H54 (cell line): Measurements from ENCODE around the gene PSMB3.

Source experiments
- DNase-seq: peaks from one replicate; pipeline ENCODE4 v3.0.0; 2011; ENCODE audit warnings: low spot score, mixed read lengths; ENCODE audit not compliant: insufficient read length
- FAIRE-seq: peaks from 3 replicates; lab custom pipeline; 2011; peaks lifted over from hg19 to GRCh38; lab: Jason Lieb, UNC
- POLR2A ChIP-seq: IDR thresholded peaks from 2 replicates; pipeline ENCODE4 v1.6.1; 2011; ENCODE audit warnings: low read depth, mild to moderate bottlenecking, low read length

The PSMB3 gene

DNA sequence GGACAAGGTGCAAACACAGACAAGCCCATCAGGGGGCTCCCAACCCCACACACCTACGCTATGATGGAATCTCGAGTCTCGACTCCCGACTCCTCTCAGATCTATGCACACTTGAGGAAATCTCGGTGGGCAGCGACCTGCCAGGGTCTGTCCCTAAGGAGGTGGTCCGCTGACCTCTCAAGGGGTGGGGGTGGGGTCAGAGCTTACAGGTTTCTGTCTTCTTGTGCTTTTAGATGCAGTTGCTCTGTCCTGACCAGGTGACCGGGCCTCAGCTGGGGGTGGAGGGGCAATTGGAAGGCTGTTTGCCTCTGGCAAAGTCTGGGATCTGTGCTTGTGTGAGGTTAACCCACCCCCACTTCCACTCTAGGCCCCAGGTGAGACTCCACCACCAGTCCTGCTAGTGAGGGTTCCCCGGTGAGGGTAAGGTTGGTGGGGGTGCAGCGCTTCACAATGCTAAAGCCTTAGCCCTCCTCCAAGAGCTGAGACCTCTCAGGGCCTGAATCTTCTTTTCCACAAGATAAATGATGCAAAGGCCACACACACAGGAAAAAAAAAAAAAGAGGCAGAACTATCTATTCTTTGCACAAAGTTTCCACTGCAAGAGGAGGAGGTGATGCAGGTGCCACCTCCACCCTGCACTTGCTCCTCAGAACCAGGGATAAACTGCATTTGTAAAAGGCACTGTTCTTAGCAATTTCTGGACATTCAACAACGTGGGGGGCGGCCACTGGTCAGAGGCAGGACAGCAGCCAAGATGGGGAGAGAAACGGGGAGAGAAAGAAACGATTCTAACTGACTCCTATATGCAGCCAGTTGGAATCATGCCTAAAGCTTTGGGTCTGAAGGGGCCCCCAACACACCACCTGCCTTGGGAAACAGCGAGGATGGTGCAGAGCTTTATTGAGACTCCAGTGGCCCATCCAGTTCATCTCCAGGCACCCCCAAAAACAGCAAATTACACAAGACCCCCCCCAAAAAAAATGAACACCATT, 18.3 kb upstream of the PSMB3 start:
- no peak for TF ChIP-seq POLR2A
- DNase-seq: no peak
- FAIRE-seq: no peak

DNA sequence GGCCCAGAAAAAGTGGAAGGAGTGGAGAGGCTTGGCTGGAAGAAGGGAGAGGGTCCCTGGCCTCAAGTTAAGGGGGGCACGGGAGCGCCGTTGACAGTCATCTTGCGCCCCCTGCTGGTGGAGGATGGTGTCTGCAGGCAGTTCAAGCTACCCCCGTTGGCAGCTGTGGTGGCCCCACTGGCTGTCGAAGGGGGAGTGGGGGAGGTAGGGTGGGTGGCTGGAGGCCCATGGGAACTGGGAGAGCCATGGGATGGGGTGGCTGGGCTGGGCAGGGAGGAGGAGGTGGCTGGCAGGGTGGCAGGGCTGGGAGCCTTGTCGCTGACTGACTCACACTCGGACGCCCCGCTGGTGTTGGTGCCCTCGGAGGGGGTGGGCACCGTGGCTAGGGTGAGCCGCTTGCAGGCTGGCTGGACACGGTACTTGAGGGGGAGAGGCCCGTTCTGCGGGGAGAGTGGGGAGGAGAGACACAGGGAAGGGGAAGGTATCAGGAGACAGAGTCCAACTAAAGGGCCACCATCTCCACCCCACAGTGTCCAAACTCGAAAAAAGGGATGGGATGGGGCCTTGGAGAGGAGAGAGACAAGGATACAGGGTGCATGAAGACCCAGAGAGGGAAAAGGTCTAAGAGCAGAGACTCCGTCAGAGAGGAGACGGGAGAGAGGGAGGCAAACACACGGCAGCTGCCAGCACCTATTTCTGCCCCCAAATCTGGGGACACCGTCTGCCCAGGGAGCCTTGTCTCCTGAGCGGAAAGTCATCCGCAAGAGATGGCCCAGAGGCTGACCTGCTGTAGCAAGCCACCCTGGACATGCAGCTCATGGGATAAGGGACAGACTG, 17.2 kb upstream of the PSMB3 start:
- TF ChIP-seq POLR2A: no peak
- DNase-seq (peak; percentile 67), FAIRE-seq (no peak)

DNA sequence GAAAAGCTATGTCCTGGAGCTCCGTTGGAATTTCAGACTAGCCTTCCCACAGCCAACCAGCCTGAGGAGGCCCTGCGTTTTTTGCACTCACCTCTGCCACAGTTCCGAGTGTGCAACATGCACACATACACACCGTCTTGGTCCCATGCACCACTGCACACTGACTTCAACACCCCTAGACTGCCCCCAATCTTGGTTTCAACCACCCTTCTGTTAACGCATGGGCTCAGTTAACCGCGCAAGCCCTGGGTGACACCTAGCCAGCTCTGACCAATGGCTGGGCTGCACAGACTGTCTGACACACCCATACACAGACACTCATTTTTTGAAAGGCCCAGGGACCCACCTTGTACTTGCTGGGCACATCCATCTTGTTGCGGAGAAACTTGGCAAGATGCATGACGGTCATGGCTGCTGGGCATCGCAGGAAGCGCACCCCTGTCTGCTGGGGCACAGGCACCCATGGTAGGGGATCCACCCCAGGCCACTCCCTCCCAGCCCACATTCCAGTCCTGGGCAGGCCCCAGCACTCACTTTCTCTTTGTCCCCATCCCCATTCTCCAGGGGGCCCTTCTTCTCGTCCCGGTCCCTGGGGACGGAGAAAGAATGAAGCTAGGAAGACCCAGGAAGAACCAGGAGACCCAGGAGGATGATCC, 14.4 kb upstream of the PSMB3 start:
- DNase-seq: no peak
- TF ChIP-seq POLR2A: no peak
- FAIRE-seq: no peak

DNA sequence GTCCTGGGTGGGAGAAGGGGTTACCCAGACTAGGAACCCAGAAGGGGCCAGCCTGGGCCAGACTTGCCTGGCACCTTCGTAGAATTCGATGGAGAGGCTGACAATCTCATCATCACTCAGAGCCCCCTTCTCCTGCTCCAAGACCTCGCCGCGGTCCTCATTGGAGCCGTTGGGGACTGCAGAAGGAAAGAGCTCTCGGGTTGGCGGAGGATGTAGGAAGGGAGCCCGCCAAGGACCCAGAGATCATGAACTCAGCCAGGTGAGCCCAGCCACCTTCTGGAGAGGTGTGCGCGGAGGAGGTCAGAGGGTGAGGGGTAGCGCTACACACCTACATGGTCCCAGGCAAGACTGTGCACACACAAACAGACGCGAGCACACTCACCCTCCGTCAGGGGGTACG, 13.9 kb upstream of the PSMB3 start:
- TF ChIP-seq POLR2A: no peak
- DNase-seq: no peak
- FAIRE-seq: no peak

GRCh38 chr17:38739305-38739704, 13.2 kb upstream of the PSMB3 start:
- no peak for FAIRE-seq
- TF ChIP-seq POLR2A: no peak
- no peak for DNase-seq

GRCh38 chr17:38740044-38740443, 12.5 kb upstream of the PSMB3 start:
- DNase-seq: no peak
- no peak for FAIRE-seq
- no peak for TF ChIP-seq POLR2A

- TF ChIP-seq POLR2A: no peak
- DNase-seq (no peak), FAIRE-seq (no peak)
Observed at GRCh38 chr17:38740806-38741205, 11.7 kb upstream of the PSMB3 start.

- FAIRE-seq (no peak), DNase-seq (no peak)
- no peak for TF ChIP-seq POLR2A
Observed at GRCh38 chr17:38741461-38741860, 11.1 kb upstream of the PSMB3 start.

DNA sequence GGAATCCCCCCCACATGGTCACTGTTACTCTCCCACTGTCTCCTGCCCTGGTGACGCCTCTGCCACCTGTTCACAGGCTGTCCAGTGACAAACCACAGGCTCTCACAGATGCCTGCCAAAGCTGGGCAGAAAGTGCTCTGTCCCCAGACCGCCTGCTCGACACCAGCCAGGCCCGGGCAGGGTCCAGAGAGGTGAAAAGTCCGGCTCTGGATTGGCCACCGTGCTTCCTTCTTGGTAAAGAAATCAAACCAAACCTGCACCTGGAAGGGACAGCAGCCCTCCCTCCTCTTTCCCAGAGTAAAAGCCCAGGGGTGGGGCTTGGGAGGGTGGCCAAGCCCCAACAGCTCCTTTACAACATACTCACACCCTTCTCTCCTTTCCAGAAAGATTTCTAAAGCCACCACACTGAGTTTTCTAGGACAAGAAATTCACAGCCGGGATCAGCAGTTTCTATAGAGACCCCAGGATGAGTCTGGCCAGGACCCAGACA, 10.6 kb upstream of the PSMB3 start:
- TF ChIP-seq POLR2A: no peak
- FAIRE-seq (no peak), DNase-seq (no peak)

- no peak for TF ChIP-seq POLR2A
- no peak for DNase-seq
- FAIRE-seq: no peak
Observed at GRCh38 chr17:38742411-38743308, 9.9 kb upstream of the PSMB3 start.

GRCh38 chr17:38743556-38744171, 8.9 kb upstream of the PSMB3 start:
- no peak for TF ChIP-seq POLR2A
- DNase-seq (no peak), FAIRE-seq (no peak)

DNA sequence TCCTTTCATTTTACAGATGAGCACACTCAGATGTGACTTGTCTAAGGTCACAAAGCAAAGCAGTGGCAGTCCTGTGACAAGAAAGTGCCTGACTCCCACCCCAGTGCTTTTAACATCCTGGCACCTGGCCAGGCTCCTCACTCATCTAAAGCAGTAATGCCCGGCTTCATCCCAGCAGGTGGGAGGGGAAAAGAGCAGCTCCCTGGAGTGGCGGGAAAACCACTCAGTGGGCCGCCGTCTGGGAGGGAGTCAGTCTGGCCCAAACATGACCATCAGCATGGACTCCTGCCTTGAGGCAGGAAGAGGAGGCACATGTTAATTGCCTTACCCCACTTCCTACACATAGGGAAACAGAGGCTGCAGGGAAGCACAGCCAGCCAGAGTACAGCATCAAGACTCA, 7.0 kb upstream of the PSMB3 start:
- TF ChIP-seq POLR2A: no peak
- FAIRE-seq (no peak), DNase-seq (no peak)
